Measurements from ENCODE around the gene ATP2A1. TPM values are rescaled to one million over a fixed set of nuclear protein-coding genes. Genes with fewer than 3 reads are reported as not detected.
"Not testable (repeated sequence)": the region's sequence is repeated elsewhere in the genome, so short reads cannot be mapped to it uniquely, and the experiment has no call there.

ATP2A1 gene
- total RNA-seq, 8 experiments from 2014 or later, result 0.49 to 7.2 (median 1.8) TPM

- 0 to 83% (median 75%) methylated on average over 1 to 2 of the region's 2 CpGs; no CpG with 5 or more reads in 3 of the 10 experiments for WGBS, 10 experiments
- in situ Hi-C loops (cut with MboI; ENCODE audit: low pct_unique_long_range_greater_than_20kb in 2 of 9, low sequenced_read_pairs in 9 of 9, unreplicated experiment in 9 of 9), result loop anchor here in 1 of 9 experiments (10.0 kb wide), 1 partner anchor 61 kb away; the partner anchor contains the start of gene SH2B1
- not testable (repeated sequence) for ATAC-seq (replicated peaks in 6 of 8); H3K27ac ChIP-seq; H3K4me1 ChIP-seq (replicated peaks in 1 of 2)
- peak overlapping the region; percentile 65 to 98 (median 79) for H3K4me3 ChIP-seq
Measured at GRCh38 chr16:28926284-28926683, 48.0 kb downstream of the ATP2A1 start.

- Histone ChIP-seq H3K4me1 (replicated peaks in 1 of 2) (peaks cover 5 to 7% of the 10 kb centered on the region in 2 donors), H3K27ac (no peak overlapping the region), H3K4me3 (no peak overlapping the region)
- WGBS, 10 experiments, result 17 to 100% (median 75%) methylated on average over 1 of the region's 1 CpG; no CpG with 5 or more reads in 6 of the 10 experiments
- in situ Hi-C loops (cut with MboI; ENCODE audit: low pct_unique_long_range_greater_than_20kb in 2 of 9, low sequenced_read_pairs in 9 of 9, unreplicated experiment in 9 of 9), result loop anchor here in 1 of 9 experiments (10.0 kb wide), 1 partner anchor 63 kb away; the partner anchor contains the start of gene SH2B1
- ATAC-seq (replicated peaks in 6 of 8), result no peak
Measured at GRCh38 chr16:28927815-28928214, 49.5 kb downstream of the ATP2A1 start.

GRCh38 chr16:28930203-28930602, 51.9 kb downstream of the ATP2A1 start:
- Histone ChIP-seq H3K27ac (no peak overlapping the region), H3K4me3 (no peak overlapping the region), H3K4me1 (replicated peaks in 1 of 2) (no peaks in the 10 kb centered on the region)
- in situ Hi-C loops (cut with MboI; ENCODE audit: low pct_unique_long_range_greater_than_20kb in 2 of 9, low sequenced_read_pairs in 9 of 9, unreplicated experiment in 9 of 9), result no loop called here
- no peak for ATAC-seq (replicated peaks in 6 of 8)
- 48 to 87% (median 76%) methylated on average over 1 to 3 of the region's 3 CpGs; no CpG with 5 or more reads in 6 of the 10 experiments for WGBS, 10 experiments

GRCh38 chr16:28930652-28931051, 52.4 kb downstream of the ATP2A1 start:
- WGBS, 10 experiments, result 52 to 100% (median 71%) methylated on average over 1 to 3 of the region's 3 CpGs; no CpG with 5 or more reads in 6 of the 10 experiments
- no peak for ATAC-seq (replicated peaks in 6 of 8)
- in situ Hi-C loops (cut with MboI; ENCODE audit: low pct_unique_long_range_greater_than_20kb in 2 of 9, low sequenced_read_pairs in 9 of 9, unreplicated experiment in 9 of 9), result no loop called here
- Histone ChIP-seq H3K27ac (no peak overlapping the region), H3K4me1 (replicated peaks in 1 of 2) (no peaks in the 10 kb centered on the region), H3K4me3 (no peak overlapping the region)

- no peak within 1 kb of the TSS for H3K27ac ChIP-seq
- in situ Hi-C loops (cut with MboI; ENCODE audit: low pct_unique_long_range_greater_than_20kb in 2 of 9, low sequenced_read_pairs in 9 of 9, unreplicated experiment in 9 of 9), result no loop called here
- 17 to 100% (median 100%) methylated on average over 1 to 4 of the region's 10 CpGs; no CpG with 5 or more reads in 6 of the 10 experiments for WGBS, 10 experiments
- H3K4me1 ChIP-seq (replicated peaks in 1 of 2), result no peaks in the 10 kb centered on the region
- no peak within 1 kb of the TSS for H3K4me3 ChIP-seq
- no peak for ATAC-seq (replicated peaks in 6 of 8)
Measured at GRCh38 chr16:28931801-28932225, 53.5 kb downstream of the ATP2A1 start, which contains the start of gene CD19. Gene CD19 (plus strand): TSS chr16:28931971. CDS start chr16:28932001, 30 bp downstream.

- 79 to 100% (median 100%) methylated on average over 1 to 5 of the region's 20 CpGs; no CpG with 5 or more reads in 5 of the 10 experiments for WGBS, 10 experiments
- Histone ChIP-seq H3K27ac (no peak overlapping the region), H3K4me1 (replicated peaks in 1 of 2) (no peaks in the 10 kb centered on the region), H3K4me3 (no peak overlapping the region)
- no peak for ATAC-seq (replicated peaks in 6 of 8)
- in situ Hi-C loops (cut with MboI; ENCODE audit: low pct_unique_long_range_greater_than_20kb in 2 of 9, low sequenced_read_pairs in 9 of 9, unreplicated experiment in 9 of 9), result no loop called here
Measured at GRCh38 chr16:28932339-28933141, 54.3 kb downstream of the ATP2A1 start.

GRCh38 chr16:28933171-28933570, 54.9 kb downstream of the ATP2A1 start:
- in situ Hi-C loops (cut with MboI; ENCODE audit: low pct_unique_long_range_greater_than_20kb in 2 of 9, low sequenced_read_pairs in 9 of 9, unreplicated experiment in 9 of 9), result no loop called here
- ATAC-seq (replicated peaks in 6 of 8), result no peak
- 55 to 90% (median 72%) methylated on average over 2 to 7 of the region's 8 CpGs; no CpG with 5 or more reads in 6 of the 10 experiments for WGBS, 10 experiments
- no peaks in the 10 kb centered on the region for H3K4me1 ChIP-seq (replicated peaks in 1 of 2)
- H3K27ac ChIP-seq, result no peak overlapping the region
- no peak overlapping the region for H3K4me3 ChIP-seq

GRCh38 chr16:28935346-28935745, 57.1 kb downstream of the ATP2A1 start:
- H3K27ac ChIP-seq, result no peak overlapping the region
- no peak overlapping the region for H3K4me3 ChIP-seq
- WGBS, 10 experiments, result 100% methylated on average over 1 to 2 of the region's 4 CpGs; no CpG with 5 or more reads in 4 of the 10 experiments
- in situ Hi-C loops (cut with MboI; ENCODE audit: low pct_unique_long_range_greater_than_20kb in 2 of 9, low sequenced_read_pairs in 9 of 9, unreplicated experiment in 9 of 9), result no loop called here
- no peak for ATAC-seq (replicated peaks in 6 of 8)
- no peaks in the 10 kb centered on the region for H3K4me1 ChIP-seq (replicated peaks in 1 of 2)

GRCh38 chr16:28935924-28936783, 57.9 kb downstream of the ATP2A1 start:
- 10 to 82% (median 40%) methylated on average over 1 to 10 of the region's 36 CpGs; no CpG with 5 or more reads in 1 of the 10 experiments for WGBS, 10 experiments
- Histone ChIP-seq H3K27ac (no peak overlapping the region), H3K4me3 (peak overlapping the region in 4 of 5 donors; percentile 10 to 23 (median 14)), H3K4me1 (replicated peaks in 1 of 2) (no peaks in the 10 kb centered on the region)
- in situ Hi-C loops (cut with MboI; ENCODE audit: low pct_unique_long_range_greater_than_20kb in 2 of 9, low sequenced_read_pairs in 9 of 9, unreplicated experiment in 9 of 9), result no loop called here
- ATAC-seq (replicated peaks in 6 of 8), result peak; percentile 22 to 99 (median 90)

- in situ Hi-C loops (cut with MboI; ENCODE audit: low pct_unique_long_range_greater_than_20kb in 2 of 9, low sequenced_read_pairs in 9 of 9, unreplicated experiment in 9 of 9), result no loop called here
- no peak overlapping the region for H3K27ac ChIP-seq
- H3K4me3 ChIP-seq, result no peak overlapping the region
- ATAC-seq (replicated peaks in 6 of 8), result no peak
- WGBS, 10 experiments, result 92 to 100% methylated on average over 3 to 4 of the region's 26 CpGs; no CpG with 5 or more reads in 8 of the 10 experiments
- H3K4me1 ChIP-seq (replicated peaks in 1 of 2), result no peaks in the 10 kb centered on the region
Measured at GRCh38 chr16:28936784-28937155, 58.5 kb downstream of the ATP2A1 start.

- H3K4me1 ChIP-seq (replicated peaks in 1 of 2), result no peaks in the 10 kb centered on the region
- in situ Hi-C loops (cut with MboI; ENCODE audit: low pct_unique_long_range_greater_than_20kb in 2 of 9, low sequenced_read_pairs in 9 of 9, unreplicated experiment in 9 of 9), result no loop called here
- no peak overlapping the region for H3K27ac ChIP-seq
- no peak overlapping the region for H3K4me3 ChIP-seq
- no peak for ATAC-seq (replicated peaks in 6 of 8)
- 80 to 100% (median 90%) methylated on average over 1 to 7 of the region's 14 CpGs; no CpG with 5 or more reads in 5 of the 10 experiments for WGBS, 10 experiments
Measured at GRCh38 chr16:28937222-28937876, 59.1 kb downstream of the ATP2A1 start.

- WGBS, 10 experiments, result 43 to 100% (median 72%) methylated on average over 1 to 3 of the region's 7 CpGs; no CpG with 5 or more reads in 6 of the 10 experiments
- H3K4me1 ChIP-seq (replicated peaks in 1 of 2), result no peaks in the 10 kb centered on the region
- in situ Hi-C loops (cut with MboI; ENCODE audit: low pct_unique_long_range_greater_than_20kb in 2 of 9, low sequenced_read_pairs in 9 of 9, unreplicated experiment in 9 of 9), result no loop called here
- no peak for ATAC-seq (replicated peaks in 6 of 8)
- no peak overlapping the region for H3K27ac ChIP-seq
- H3K4me3 ChIP-seq, result no peak overlapping the region
Measured at GRCh38 chr16:28938721-28939120, 60.4 kb downstream of the ATP2A1 start.

Measured in motor neuron (in vitro differentiated cells).